Liver (tissue), 9 donors: ENCODE measurements around the gene PCDHGA6. TPM values are rescaled to one million over a fixed set of nuclear protein-coding genes. Genes with fewer than 3 reads are reported as not detected.
A peak's percentile ranks its signal among the peaks of the same experiment; 100 is the strongest.
"Not testable (repeated sequence)": the region's sequence is repeated elsewhere in the genome, so short reads cannot be mapped to it uniquely, and the experiment has no call there.

Experiments
- DNase-seq: peaks from one replicate; pipeline ENCODE4 v3.0.0-alpha.2; 2017; ENCODE audit warnings: low spot score
- H3K27ac ChIP-seq, 2 donors: one replicate each; pipeline ENCODE4 v1.7.0; 2013; ENCODE audit warnings: inconsistent platforms in 2 of 2, low read length in 2 of 2, control low read depth in 1 of 2, low read depth in 1 of 2, mild to moderate bottlenecking in 1 of 2
- H3K27me3 ChIP-seq, 4 donors: one replicate each; pipeline versions ENCODE4 v1.6.1 to v1.7.0; 2013; ENCODE audit warnings: low read length in 3 of 4, inconsistent platforms in 1 of 4, mild to moderate bottlenecking in 1 of 4, moderate library complexity in 1 of 4; ENCODE audit not compliant: control insufficient read depth in 4 of 4, insufficient read depth in 4 of 4
- H3K36me3 ChIP-seq, 4 donors: one replicate each; pipeline versions ENCODE4 v1.6.1 to v1.7.0; 2013; ENCODE audit warnings: low read length in 3 of 4, mild to moderate bottlenecking in 3 of 4, low read depth in 1 of 4, moderate library complexity in 1 of 4; ENCODE audit not compliant: control insufficient read depth in 4 of 4, insufficient read depth in 3 of 4
- H3K4me1 ChIP-seq, 4 donors: one replicate each; pipeline versions ENCODE4 v1.6.1 to v1.7.0; 2013; ENCODE audit warnings: low read length in 3 of 4, mild to moderate bottlenecking in 3 of 4, moderate library complexity in 1 of 4; ENCODE audit not compliant: control insufficient read depth in 4 of 4, insufficient read depth in 4 of 4
- H3K4me3 ChIP-seq, 3 donors: one replicate each; pipeline versions ENCODE4 v1.6.1 to v1.7.0; 2013; ENCODE audit warnings: low read length in 3 of 3, control low read depth in 1 of 3, low read depth in 1 of 3, mild to moderate bottlenecking in 1 of 3
- H3K9ac ChIP-seq, 2 donors: one replicate each; pipeline ENCODE4 v1.7.0; 2013; ENCODE audit warnings: low read length in 2 of 2, mild to moderate bottlenecking in 2 of 2, moderate library complexity in 2 of 2, control low read depth in 1 of 2, low read depth in 1 of 2
- H3K9me3 ChIP-seq, 4 donors: one replicate each; pipeline versions ENCODE4 v1.6.1 to v1.7.0; 2013; ENCODE audit warnings: low read length in 3 of 4; ENCODE audit not compliant: control insufficient read depth in 4 of 4
- CTCF ChIP-seq: fragments of 150-350 bp; IDR thresholded peaks from 2 replicates; pipeline ENCODE4 v1.5.1; 2017; ENCODE audit warnings: improper control_type of control experiment, low read depth, low read length; ENCODE audit not compliant: missing input control
- GABPA ChIP-seq, 2 donors: IDR thresholded peaks in 1 of 2; conservative IDR thresholded peaks in 1 of 2; 2 replicates each; pipeline ENCODE4 v1.6.1; 2016; ENCODE audit warnings: antibody characterized with exemption in 2 of 2, mild to moderate bottlenecking in 1 of 2, moderate library complexity in 1 of 2
- RAD21 ChIP-seq, 2 donors: IDR thresholded peaks; 2 replicates each; pipeline ENCODE4 v1.6.1; 2016; ENCODE audit warnings: antibody characterized with exemption in 2 of 2, mild to moderate bottlenecking in 2 of 2
- RXRA ChIP-seq, 2 donors: IDR thresholded peaks; 2 replicates each; pipeline ENCODE4 v1.6.1; 2017 to 2018; ENCODE audit warnings: antibody characterized with exemption in 2 of 2, mild to moderate bottlenecking in 1 of 2
- YY1 ChIP-seq: IDR thresholded peaks from 2 replicates; pipeline ENCODE4 v1.6.1; 2016; ENCODE audit warnings: antibody characterized with exemption, mild to moderate bottlenecking
- ZBTB33 ChIP-seq: IDR thresholded peaks from 2 replicates; pipeline ENCODE4 v1.6.1; 2016; ENCODE audit warnings: antibody characterized with exemption
- WGBS: extraction: QIAGEN DNeasy Blood & Tissue Kit; methylation state at CpG from one replicate; pipeline ENCODE4 v1.1.7; 2013; 5-methylcytosine and 5-hydroxymethylcytosine counted together
- polyA plus RNA-seq, 2 donors: library from polyadenylated mRNA; stranded (reverse) in 1 of 2; unstranded in 1 of 2; fragments of 200-250 nt in 1 of 2; fragments of >200 nt in 1 of 2; fragmentation: Nextera tagmentation in 1 of 2; extraction: Ambion mirVana in 1 of 2; gene quantifications; one replicate each; pipeline versions ENCODE4 v1.2.1 to v1.2.3, GENCODE V29; 2013 to 2015
- total RNA-seq, 2 donors: library from RNA; depleted of rRNA; stranded (reverse); fragments of >200 nt; gene quantifications; one replicate each; pipeline ENCODE4 v1.2.3, GENCODE V29; 2014
- TF ChIP-seq, protein P1 (sequence below): IDR thresholded peaks from 2 replicates; pipeline ENCODE4 v1.6.1; 2016; ENCODE audit warnings: antibody characterized with exemption
- donor health status: healthy.
- donor health status: healthy.
- donor health status: healthy.
- donor health status: healthy.
- donor health status: healthy.

The PCDHGA6 gene
- total and polyA plus RNA-seq, 4 donors = 0.08 to 0.67 (median 0.28) TPM

DNA sequence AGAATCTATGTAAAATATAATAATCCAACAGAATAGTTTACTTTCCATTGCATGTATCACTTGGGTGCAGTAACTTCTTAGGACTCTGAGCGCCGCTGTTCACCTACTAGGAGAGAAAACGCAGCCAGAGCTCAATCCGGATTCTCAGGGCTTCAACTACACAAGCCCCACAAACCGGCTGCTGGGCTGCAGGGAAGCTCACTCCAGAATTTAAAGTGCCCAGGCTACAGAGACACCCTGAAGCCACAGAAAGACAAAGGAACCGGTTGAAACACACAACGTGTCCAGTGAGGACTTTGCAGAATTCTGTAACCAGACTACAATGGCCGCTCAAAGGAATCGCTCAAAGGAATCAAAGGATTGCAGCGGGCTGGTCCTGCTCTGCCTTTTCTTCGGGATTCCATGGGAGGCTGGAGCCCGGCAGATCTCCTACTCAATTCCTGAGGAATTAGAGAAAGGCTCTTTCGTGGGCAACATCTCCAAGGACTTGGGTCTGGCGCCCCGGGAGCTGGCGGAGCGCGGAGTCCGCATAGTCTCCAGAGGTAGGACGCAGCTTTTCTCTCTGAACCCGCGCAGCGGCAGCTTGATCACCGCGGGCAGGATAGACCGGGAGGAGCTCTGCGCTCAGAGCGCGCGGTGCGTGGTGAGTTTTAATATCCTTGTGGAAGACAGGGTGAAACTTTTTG, 39.3 kb downstream of the PCDHGA6 start, which contains the start of gene PCDHGA10:
PCDHGA10 (plus strand) TSS at position 134 of the 686 bp plus-strand sequence; CDS start at position 323, 189 bp downstream.
- H3K36me3 ChIP-seq = no peaks in the 10 kb centered on the region
- peak; percentile 50 for DNase-seq
- peaks cover 0 to 6% (median 2%) of the 10 kb centered on the region in 4 donors for H3K4me1 ChIP-seq
- peak within 1 kb of the TSS; percentile 38 to 83 (median 68) for H3K4me3 ChIP-seq
- 12% methylated on average over 31 of the region's 31 CpGs for WGBS
- TF ChIP-seq RAD21 (IDR thresholded peaks at IDR 0.05) (peak; percentile 81), ZBTB33 (no peak), CTCF (peak; percentile 66), YY1 (peak; percentile 72)
- TF ChIP-seq, protein P1, sequence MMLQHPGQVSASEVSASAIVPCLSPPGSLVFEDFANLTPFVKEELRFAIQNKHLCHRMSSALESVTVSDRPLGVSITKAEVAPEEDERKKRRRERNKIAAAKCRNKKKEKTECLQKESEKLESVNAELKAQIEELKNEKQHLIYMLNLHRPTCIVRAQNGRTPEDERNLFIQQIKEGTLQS = no peak
- H3K27me3 ChIP-seq = peaks cover 0 to 2% (median 0%) of the 10 kb centered on the region in 4 donors
- peak within 1 kb of the TSS in 1 of 2 donors; percentile 44 for H3K27ac ChIP-seq
- H3K9me3 ChIP-seq = peaks cover 26 to 63% (median 27%) of the 10 kb centered on the region in 4 donors
- peak within 1 kb of the TSS in 1 of 2 donors; percentile 33 for H3K9ac ChIP-seq

- H3K9ac ChIP-seq = no peak overlapping the region
- WGBS = 14% methylated on average over 25 of the region's 25 CpGs
- TF ChIP-seq GABPA (IDR thresholded peaks at IDR 0.05 in 1 of 2, conservative IDR thresholded peaks at IDR 0.05 in 1 of 2) (peak in 1 of 2 donors; percentile 16), RXRA (IDR thresholded peaks at IDR 0.05) (no peak)
- H3K4me3 ChIP-seq = peak overlapping the region; percentile 38 to 83 (median 68)
- H3K4me1 ChIP-seq = peaks cover 0 to 6% (median 2%) of the 10 kb centered on the region in 4 donors
- DNase-seq = no peak
- H3K27me3 ChIP-seq = peaks cover 0 to 2% (median 0%) of the 10 kb centered on the region in 4 donors
- peak overlapping the region in 1 of 2 donors; percentile 44 for H3K27ac ChIP-seq
- no peaks in the 10 kb centered on the region for H3K36me3 ChIP-seq
- peaks cover 31 to 67% (median 32%) of the 10 kb centered on the region in 4 donors for H3K9me3 ChIP-seq
Measured at GRCh38 chr5:141413540-141414069, 39.9 kb downstream of the PCDHGA6 start.

GRCh38 chr5:141414548-141415274, 41.0 kb downstream of the PCDHGA6 start:
- peaks cover 35 to 67% (median 37%) of the 10 kb centered on the region in 4 donors for H3K9me3 ChIP-seq
- not testable (repeated sequence) for DNase-seq, H3K36me3 ChIP-seq, H3K27ac ChIP-seq, H3K4me1 ChIP-seq, H3K27me3 ChIP-seq, H3K9ac ChIP-seq
- H3K4me3 ChIP-seq = peak overlapping the region in 2 of 3 donors; percentile 42 to 83
- 51% methylated on average over 46 of the region's 46 CpGs for WGBS

GRCh38 chr5:141415275-141415618, 41.6 kb downstream of the PCDHGA6 start:
- DNase-seq = not testable (repeated sequence)

More at GRCh38 chr5:141415275-141415618, 41.6 kb downstream of the PCDHGA6 start:
- 48% methylated on average over 24 of the region's 24 CpGs for WGBS
- H3K9me3 ChIP-seq = peaks cover 33 to 66% (median 36%) of the 10 kb centered on the region in 4 donors
- not testable (repeated sequence) for H3K4me3 ChIP-seq, H3K27ac ChIP-seq, H3K36me3 ChIP-seq, H3K9ac ChIP-seq, H3K27me3 ChIP-seq, H3K4me1 ChIP-seq
